Sigmoid colon (tissue), 7 donors: ENCODE measurements around the gene MGST2. TPM values are rescaled to one million over a fixed set of nuclear protein-coding genes. Genes with fewer than 3 reads are reported as not detected.

Source experiments
- DNase-seq: peaks from one replicate; pipeline ENCODE4 v3.0.0-alpha.2; 2019
- H3K27ac ChIP-seq, 4 donors: fragments of 200-600 bp; sonication (generic); one replicate each; pipeline ENCODE4 v1.5.1; 2016 to 2019; ENCODE audit warnings: mild to moderate bottlenecking in 1 of 4
- H3K27me3 ChIP-seq, 3 donors: fragments of 200-600 bp; sonication (generic); one replicate each; pipeline ENCODE4 v1.5.1; 2019; ENCODE audit warnings: mild to moderate bottlenecking in 1 of 3
- H3K36me3 ChIP-seq, 4 donors: fragments of 200-600 bp; sonication (generic); one replicate each; pipeline ENCODE4 v1.5.1; 2016 to 2019
- H3K4me1 ChIP-seq, 4 donors: fragments of 200-600 bp; sonication (generic); one replicate each; pipeline ENCODE4 v1.5.1; 2017 to 2019
- H3K4me3 ChIP-seq, 4 donors: fragments of 200-600 bp; sonication (generic); one replicate each; pipeline ENCODE4 v1.5.1; 2017 to 2019; ENCODE audit warnings: mild to moderate bottlenecking in 2 of 4, moderate library complexity in 1 of 4
- H3K9me3 ChIP-seq, 4 donors: fragments of 200-600 bp in 3 of 4; sonication (generic) in 3 of 4; one replicate each; pipeline versions ENCODE4 v1.5.1 to v1.6.1; 2013 to 2019
- EP300 ChIP-seq, 4 donors: sonication (generic); formaldehyde crosslinking; IDR thresholded peaks; one replicate each; pipeline ENCODE4 v1.6.1; 2017; ENCODE audit warnings: antibody characterized with exemption in 4 of 4
- POLR2A ChIP-seq, 2 donors: fragments of 450-650 bp; IDR thresholded peaks; one replicate each; pipeline ENCODE4 v1.6.1; 2016; ENCODE audit warnings: antibody characterized with exemption in 2 of 2, mild to moderate bottlenecking in 2 of 2, moderate library complexity in 2 of 2
- POLR2AphosphoS5 ChIP-seq, 4 donors: sonication (generic); formaldehyde crosslinking; IDR thresholded peaks; one replicate each; pipeline ENCODE4 v1.6.1; 2017; ENCODE audit warnings: antibody characterized with exemption in 4 of 4
- WGBS, 2 donors: extraction: QIAGEN DNeasy Blood & Tissue Kit; methylation state at CpG; one replicate each; pipeline ENCODE4 v1.1.7; 2013; 5-methylcytosine and 5-hydroxymethylcytosine counted together
- intact Hi-C: fragments of 100-400 bp; cut with DNase I; formaldehyde crosslinking; loops from one replicate; pipeline ENCODE4 v1.15.1; 2023
- polyA plus RNA-seq, 3 donors: library from polyadenylated mRNA; stranded (reverse); fragments of 200-250 nt; gene quantifications; one replicate each; pipeline ENCODE4 v1.2.3, GENCODE V29; 2013
- total RNA-seq, 4 donors: library from RNA; depleted of rRNA; stranded (reverse); fragments of >200 nt; gene quantifications; one replicate each; pipeline ENCODE4 v1.1.0, GENCODE V29; 2016
- TF ChIP-seq, protein P1 (sequence below), 4 experiments: fragments of 450-650 bp in 3 of 4; fragments of 200-600 bp in 1 of 4; IDR thresholded peaks; one replicate each; pipeline ENCODE4 v1.5.1; 2016 to 2019; ENCODE audit warnings: antibody characterized with exemption in 4 of 4, mild to moderate bottlenecking in 3 of 4, moderate library complexity in 2 of 4
- donor health status: healthy with polysubstance abuse.
- donor health status: Bipolar disorder and iron deficiency.
- donor health status: healthy.

The MGST2 gene
- total and polyA plus RNA-seq, 7 donors: 30.8 to 143 (median 48.2) TPM

GRCh38 chr4:139675651-139676050 lies 10.0 kb downstream of the MGST2 start:
- H3K9me3 ChIP-seq: no peaks in the 10 kb centered on the region
- intact Hi-C loops: loop anchor here (1.0 kb wide), 1 partner anchor 41 kb away; no protein-coding TSS in a partner anchor
- no peak overlapping the region for H3K27ac ChIP-seq
- 93 to 95% methylated on average over 9 of the region's 9 CpGs for WGBS, 2 donors
- no peaks in the 10 kb centered on the region for H3K4me1 ChIP-seq
- peaks cover 0 to 20% (median 8%) of the 10 kb centered on the region in 4 donors for H3K36me3 ChIP-seq
- no peak for DNase-seq
- TF ChIP-seq, protein P1, sequence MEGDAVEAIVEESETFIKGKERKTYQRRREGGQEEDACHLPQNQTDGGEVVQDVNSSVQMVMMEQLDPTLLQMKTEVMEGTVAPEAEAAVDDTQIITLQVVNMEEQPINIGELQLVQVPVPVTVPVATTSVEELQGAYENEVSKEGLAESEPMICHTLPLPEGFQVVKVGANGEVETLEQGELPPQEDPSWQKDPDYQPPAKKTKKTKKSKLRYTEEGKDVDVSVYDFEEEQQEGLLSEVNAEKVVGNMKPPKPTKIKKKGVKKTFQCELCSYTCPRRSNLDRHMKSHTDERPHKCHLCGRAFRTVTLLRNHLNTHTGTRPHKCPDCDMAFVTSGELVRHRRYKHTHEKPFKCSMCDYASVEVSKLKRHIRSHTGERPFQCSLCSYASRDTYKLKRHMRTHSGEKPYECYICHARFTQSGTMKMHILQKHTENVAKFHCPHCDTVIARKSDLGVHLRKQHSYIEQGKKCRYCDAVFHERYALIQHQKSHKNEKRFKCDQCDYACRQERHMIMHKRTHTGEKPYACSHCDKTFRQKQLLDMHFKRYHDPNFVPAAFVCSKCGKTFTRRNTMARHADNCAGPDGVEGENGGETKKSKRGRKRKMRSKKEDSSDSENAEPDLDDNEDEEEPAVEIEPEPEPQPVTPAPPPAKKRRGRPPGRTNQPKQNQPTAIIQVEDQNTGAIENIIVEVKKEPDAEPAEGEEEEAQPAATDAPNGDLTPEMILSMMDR (IDR thresholded peaks at IDR 0.05): no peak
- TF ChIP-seq EP300 (IDR thresholded peaks at IDR 0.05): no peak
- no peak for TF ChIP-seq POLR2AphosphoS5 (IDR thresholded peaks at IDR 0.05)
- no peak for TF ChIP-seq POLR2A (IDR thresholded peaks at IDR 0.05)
- no peak overlapping the region for H3K4me3 ChIP-seq
- H3K27me3 ChIP-seq: no peaks in the 10 kb centered on the region

DNA sequence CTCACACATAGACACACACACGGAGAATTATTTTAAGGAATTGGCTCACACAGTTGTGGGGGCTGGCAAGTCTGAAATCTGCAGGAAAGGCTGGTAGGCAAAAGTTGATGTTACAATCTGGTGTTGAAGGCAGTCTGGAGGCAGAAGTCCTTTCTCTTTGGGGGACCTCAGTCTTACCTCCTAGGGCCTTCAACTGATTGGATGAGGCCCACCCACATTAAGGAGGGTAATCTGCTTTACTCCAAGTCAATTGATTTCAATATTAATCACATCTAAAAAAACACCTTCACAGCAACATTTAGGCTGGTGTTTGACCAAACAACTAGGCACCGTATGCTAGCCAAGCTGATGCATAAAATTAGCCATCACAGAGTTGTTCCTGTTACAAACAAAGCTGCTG lies 10.7 kb downstream of the MGST2 start:
- no peak overlapping the region for H3K27ac ChIP-seq
- intact Hi-C loops: loop anchor here (1.0 kb wide), 1 partner anchor 40 kb away; no protein-coding TSS in a partner anchor
- WGBS, 2 donors: 93 to 95% methylated on average over 2 of the region's 2 CpGs
- H3K36me3 ChIP-seq: peaks cover 0 to 20% (median 8%) of the 10 kb centered on the region in 4 donors
- H3K27me3 ChIP-seq: no peaks in the 10 kb centered on the region
- TF ChIP-seq EP300 (IDR thresholded peaks at IDR 0.05) (no peak), POLR2A (IDR thresholded peaks at IDR 0.05) (no peak), POLR2AphosphoS5 (IDR thresholded peaks at IDR 0.05) (no peak)
- TF ChIP-seq, protein P1 (IDR thresholded peaks at IDR 0.05): no peak
- H3K4me1 ChIP-seq: no peaks in the 10 kb centered on the region
- H3K4me3 ChIP-seq: no peak overlapping the region
- DNase-seq: no peak
- no peaks in the 10 kb centered on the region for H3K9me3 ChIP-seq

DNA sequence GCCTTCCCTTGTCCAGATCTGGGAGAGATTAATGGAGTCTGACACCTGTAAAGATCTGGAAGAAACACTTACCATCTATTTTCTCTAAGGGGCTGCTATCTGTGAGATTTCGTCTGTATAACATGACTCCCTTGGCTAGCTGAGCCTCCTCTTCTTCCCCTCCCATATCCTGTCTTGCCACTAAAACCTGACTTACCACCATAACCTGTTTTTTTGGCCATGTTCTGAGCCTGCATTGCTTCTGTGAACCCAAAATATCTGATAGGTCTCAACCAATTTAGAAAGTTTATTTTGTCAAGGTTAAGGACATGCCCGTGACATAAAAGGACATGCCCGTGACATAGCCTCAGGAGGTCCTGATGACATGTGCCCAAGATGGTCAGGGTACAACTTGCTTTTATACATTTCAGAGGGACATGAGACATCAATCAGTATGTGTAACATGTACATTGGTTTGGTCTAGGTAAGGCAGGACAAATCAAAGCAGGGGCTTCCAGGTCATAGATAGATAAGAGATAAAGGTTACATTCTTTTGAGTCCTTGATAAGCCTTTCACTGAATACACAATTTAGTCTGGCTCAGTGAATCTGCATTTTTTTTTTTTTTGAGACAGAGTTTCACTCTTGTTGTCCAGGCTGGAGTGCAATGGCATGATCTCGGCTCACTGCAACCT lies 11.4 kb downstream of the MGST2 start:
- no peak for TF ChIP-seq POLR2A (IDR thresholded peaks at IDR 0.05)
- TF ChIP-seq EP300 (IDR thresholded peaks at IDR 0.05): no peak
- no peak for TF ChIP-seq POLR2AphosphoS5 (IDR thresholded peaks at IDR 0.05)
- TF ChIP-seq, protein P1 (IDR thresholded peaks at IDR 0.05): no peak
- H3K4me1 ChIP-seq: peaks cover 0 to 2% (median 0%) of the 10 kb centered on the region in 4 donors
- no peaks in the 10 kb centered on the region for H3K27me3 ChIP-seq
- no peak overlapping the region for H3K27ac ChIP-seq
- intact Hi-C loops: loop anchor here (1.0 kb wide), 1 partner anchor 39 kb away; no protein-coding TSS in a partner anchor
- peaks cover 0 to 20% (median 8%) of the 10 kb centered on the region in 4 donors for H3K36me3 ChIP-seq
- H3K9me3 ChIP-seq: no peaks in the 10 kb centered on the region
- no peak for DNase-seq
- H3K4me3 ChIP-seq: no peak overlapping the region
- 89 to 92% methylated on average over 4 of the region's 4 CpGs for WGBS, 2 donors

DNA sequence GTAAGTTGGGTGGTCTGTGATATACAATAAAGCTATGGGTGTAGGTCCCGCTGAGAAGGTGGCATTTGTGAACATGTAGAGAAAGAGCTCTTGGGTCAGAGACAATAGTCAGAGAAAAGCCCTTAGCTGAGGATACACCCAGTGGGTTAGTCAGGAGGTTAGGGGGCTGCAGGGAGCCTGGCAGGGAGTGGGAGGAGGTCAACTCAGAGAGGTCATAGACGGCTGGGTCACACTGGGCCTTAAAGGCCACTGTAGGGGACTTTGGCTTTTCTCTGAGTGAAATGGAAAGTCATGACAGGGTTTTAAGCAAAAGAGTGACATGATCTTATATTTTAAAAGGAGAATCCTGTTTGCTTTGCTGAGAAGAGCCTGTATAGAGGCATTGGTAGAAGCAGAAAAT lies 16.7 kb downstream of the MGST2 start:
- peaks cover 0 to 26% (median 3%) of the 10 kb centered on the region in 4 donors for H3K4me1 ChIP-seq
- no peak overlapping the region for H3K4me3 ChIP-seq
- intact Hi-C loops: no loop called here
- H3K36me3 ChIP-seq: peaks cover 0 to 24% (median 11%) of the 10 kb centered on the region in 4 donors
- no peaks in the 10 kb centered on the region for H3K9me3 ChIP-seq
- no peak for DNase-seq
- TF ChIP-seq, protein P1 (IDR thresholded peaks at IDR 0.05): no peak
- TF ChIP-seq POLR2AphosphoS5 (IDR thresholded peaks at IDR 0.05) (no peak), EP300 (IDR thresholded peaks at IDR 0.05) (no peak), POLR2A (IDR thresholded peaks at IDR 0.05) (no peak)
- H3K27me3 ChIP-seq: no peaks in the 10 kb centered on the region
- 84 to 92% methylated on average over 2 of the region's 2 CpGs for WGBS, 2 donors
- H3K27ac ChIP-seq: no peak overlapping the region
